Peyer's patch (tissue), 4 donors: Measurements from ENCODE around the gene RABEP1.

ENCODE experiments used
- POLR2A ChIP-seq, 2 donors: fragments of 450-650 bp; IDR thresholded peaks; one replicate each; pipeline ENCODE4 v1.5.1; 2017; ENCODE audit warnings: antibody characterized with exemption in 2 of 2, mild to moderate bottlenecking in 2 of 2, moderate library complexity in 2 of 2
- TF ChIP-seq, protein P1 (sequence below), 6 experiments: fragments of 450-650 bp in 4 of 6; fragments of 200-600 bp in 2 of 6; sonication (generic) in 1 of 6; IDR thresholded peaks; one replicate each; pipeline ENCODE4 v1.5.1; 2017 to 2019; ENCODE audit warnings: antibody characterized with exemption in 6 of 6, mild to moderate bottlenecking in 3 of 6, moderate library complexity in 1 of 6

DNA sequence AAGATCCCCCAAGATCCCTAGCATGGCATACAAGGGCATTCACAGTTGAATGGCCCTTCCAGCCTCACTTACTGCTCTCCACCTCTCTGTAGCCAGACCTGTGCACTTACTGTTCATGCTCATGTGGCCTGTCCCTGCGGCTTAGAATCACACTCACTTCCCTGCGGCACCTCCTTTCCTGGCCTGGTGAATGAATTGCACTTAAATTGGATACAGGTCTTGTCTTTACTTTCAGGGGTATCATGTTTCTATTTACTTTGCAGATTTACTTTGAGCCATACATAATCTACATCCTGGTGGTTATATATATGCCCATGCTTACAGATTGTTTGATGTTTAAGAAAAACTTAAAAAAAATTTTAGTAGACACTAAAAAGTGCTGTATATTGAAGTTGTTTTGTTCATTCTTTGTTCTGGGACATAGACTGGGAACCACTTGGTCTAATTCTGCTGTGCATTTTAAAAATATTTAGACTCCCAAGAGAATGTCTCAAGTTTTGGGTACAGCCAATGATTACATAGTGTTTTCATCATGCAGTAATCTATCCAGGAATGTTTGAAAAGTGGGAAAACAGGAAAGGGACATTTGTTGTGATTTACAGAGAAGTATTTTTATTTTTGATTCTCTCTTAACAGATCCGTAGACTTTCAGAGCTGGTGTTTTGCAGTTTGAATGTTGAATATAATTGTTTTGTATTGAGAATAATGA is 73.5 kb downstream of the RABEP1 start:
- TF ChIP-seq, protein P1, sequence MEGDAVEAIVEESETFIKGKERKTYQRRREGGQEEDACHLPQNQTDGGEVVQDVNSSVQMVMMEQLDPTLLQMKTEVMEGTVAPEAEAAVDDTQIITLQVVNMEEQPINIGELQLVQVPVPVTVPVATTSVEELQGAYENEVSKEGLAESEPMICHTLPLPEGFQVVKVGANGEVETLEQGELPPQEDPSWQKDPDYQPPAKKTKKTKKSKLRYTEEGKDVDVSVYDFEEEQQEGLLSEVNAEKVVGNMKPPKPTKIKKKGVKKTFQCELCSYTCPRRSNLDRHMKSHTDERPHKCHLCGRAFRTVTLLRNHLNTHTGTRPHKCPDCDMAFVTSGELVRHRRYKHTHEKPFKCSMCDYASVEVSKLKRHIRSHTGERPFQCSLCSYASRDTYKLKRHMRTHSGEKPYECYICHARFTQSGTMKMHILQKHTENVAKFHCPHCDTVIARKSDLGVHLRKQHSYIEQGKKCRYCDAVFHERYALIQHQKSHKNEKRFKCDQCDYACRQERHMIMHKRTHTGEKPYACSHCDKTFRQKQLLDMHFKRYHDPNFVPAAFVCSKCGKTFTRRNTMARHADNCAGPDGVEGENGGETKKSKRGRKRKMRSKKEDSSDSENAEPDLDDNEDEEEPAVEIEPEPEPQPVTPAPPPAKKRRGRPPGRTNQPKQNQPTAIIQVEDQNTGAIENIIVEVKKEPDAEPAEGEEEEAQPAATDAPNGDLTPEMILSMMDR (IDR thresholded peaks at IDR 0.05), result no peak
- TF ChIP-seq POLR2A (IDR thresholded peaks at IDR 0.05), result no peak
